ENCODE results near the gene HNF1A. TPM values are rescaled to one million over a fixed set of nuclear protein-coding genes. Genes with fewer than 3 reads are reported as not detected.

HNF1A gene
- total and polyA plus RNA-seq, 9 of the 15 experiments (the other 6 are each of a cell fraction or from before 2014, with no cell fraction given), result not detected

DNA sequence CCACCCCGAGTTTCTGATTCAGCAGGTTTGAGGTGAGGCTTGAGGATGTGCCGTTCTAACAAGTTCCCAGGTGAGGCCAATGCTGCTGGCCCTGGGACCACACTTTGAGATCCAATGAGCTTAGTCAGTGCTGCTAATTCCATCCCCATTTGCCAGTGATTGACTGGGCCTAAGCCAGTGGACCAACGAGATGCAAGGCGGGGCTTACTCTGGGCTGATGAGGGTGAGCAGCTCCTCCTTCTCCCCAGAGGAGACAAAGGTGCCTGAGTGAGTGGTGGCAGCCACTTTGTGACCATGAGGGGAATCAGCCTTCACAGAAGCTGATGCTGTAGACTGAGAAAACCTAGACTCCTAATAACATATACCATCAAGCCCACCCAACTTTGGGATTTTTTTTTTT is 23.1 kb upstream of the HNF1A start (continued):
- TF ChIP-seq, protein P1, sequence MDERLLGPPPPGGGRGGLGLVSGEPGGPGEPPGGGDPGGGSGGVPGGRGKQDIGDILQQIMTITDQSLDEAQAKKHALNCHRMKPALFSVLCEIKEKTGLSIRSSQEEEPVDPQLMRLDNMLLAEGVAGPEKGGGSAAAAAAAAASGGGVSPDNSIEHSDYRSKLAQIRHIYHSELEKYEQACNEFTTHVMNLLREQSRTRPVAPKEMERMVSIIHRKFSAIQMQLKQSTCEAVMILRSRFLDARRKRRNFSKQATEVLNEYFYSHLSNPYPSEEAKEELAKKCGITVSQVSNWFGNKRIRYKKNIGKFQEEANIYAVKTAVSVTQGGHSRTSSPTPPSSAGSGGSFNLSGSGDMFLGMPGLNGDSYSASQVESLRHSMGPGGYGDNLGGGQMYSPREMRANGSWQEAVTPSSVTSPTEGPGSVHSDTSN (CRISPR knock-in tag; IDR thresholded peaks at IDR 0.05; ENCODE audit: low read depth), result peak; percentile 27; the same call in 1 of the 2 replicates
- TF ChIP-seq, protein P1 (tag; conservative IDR thresholded peaks at IDR 0.05; ENCODE audit: low read depth), result no peak
- TF ChIP-seq FOXK2 (conservative IDR thresholded peaks at IDR 0.05 in 1 of 2, IDR thresholded peaks at IDR 0.05 in 1 of 2; ENCODE audit: low read depth in 2 of 2), result no peak
- no peak for TF ChIP-seq KDM2B (CRISPR knock-in tag; IDR thresholded peaks at IDR 0.05)
- TF ChIP-seq, protein P2, sequence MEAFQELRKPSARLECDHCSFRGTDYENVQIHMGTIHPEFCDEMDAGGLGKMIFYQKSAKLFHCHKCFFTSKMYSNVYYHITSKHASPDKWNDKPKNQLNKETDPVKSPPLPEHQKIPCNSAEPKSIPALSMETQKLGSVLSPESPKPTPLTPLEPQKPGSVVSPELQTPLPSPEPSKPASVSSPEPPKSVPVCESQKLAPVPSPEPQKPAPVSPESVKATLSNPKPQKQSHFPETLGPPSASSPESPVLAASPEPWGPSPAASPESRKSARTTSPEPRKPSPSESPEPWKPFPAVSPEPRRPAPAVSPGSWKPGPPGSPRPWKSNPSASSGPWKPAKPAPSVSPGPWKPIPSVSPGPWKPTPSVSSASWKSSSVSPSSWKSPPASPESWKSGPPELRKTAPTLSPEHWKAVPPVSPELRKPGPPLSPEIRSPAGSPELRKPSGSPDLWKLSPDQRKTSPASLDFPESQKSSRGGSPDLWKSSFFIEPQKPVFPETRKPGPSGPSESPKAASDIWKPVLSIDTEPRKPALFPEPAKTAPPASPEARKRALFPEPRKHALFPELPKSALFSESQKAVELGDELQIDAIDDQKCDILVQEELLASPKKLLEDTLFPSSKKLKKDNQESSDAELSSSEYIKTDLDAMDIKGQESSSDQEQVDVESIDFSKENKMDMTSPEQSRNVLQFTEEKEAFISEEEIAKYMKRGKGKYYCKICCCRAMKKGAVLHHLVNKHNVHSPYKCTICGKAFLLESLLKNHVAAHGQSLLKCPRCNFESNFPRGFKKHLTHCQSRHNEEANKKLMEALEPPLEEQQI (IDR thresholded peaks at IDR 0.05), result no peak
- 0 out of 3 replicates have a peak, but pooled peaks of 1 of the 2 experiments have one; percentile 41 for TF ChIP-seq CBX3 (IDR thresholded peaks at IDR 0.05; ENCODE audit: borderline replicate concordance in 1 of 2, low read length in 2 of 2)
- TF ChIP-seq SMARCE1 (IDR thresholded peaks at IDR 0.05), result no peak
- TF ChIP-seq, protein P3, sequence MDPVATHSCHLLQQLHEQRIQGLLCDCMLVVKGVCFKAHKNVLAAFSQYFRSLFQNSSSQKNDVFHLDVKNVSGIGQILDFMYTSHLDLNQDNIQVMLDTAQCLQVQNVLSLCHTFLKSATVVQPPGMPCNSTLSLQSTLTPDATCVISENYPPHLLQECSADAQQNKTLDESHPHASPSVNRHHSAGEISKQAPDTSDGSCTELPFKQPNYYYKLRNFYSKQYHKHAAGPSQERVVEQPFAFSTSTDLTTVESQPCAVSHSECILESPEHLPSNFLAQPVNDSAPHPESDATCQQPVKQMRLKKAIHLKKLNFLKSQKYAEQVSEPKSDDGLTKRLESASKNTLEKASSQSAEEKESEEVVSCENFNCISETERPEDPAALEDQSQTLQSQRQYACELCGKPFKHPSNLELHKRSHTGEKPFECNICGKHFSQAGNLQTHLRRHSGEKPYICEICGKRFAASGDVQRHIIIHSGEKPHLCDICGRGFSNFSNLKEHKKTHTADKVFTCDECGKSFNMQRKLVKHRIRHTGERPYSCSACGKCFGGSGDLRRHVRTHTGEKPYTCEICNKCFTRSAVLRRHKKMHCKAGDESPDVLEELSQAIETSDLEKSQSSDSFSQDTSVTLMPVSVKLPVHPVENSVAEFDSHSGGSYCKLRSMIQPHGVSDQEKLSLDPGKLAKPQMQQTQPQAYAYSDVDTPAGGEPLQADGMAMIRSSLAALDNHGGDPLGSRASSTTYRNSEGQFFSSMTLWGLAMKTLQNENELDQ (CRISPR knock-in tag; IDR thresholded peaks at IDR 0.05; ENCODE audit: borderline replicate concordance), result no peak
- TF ChIP-seq, protein P4, sequence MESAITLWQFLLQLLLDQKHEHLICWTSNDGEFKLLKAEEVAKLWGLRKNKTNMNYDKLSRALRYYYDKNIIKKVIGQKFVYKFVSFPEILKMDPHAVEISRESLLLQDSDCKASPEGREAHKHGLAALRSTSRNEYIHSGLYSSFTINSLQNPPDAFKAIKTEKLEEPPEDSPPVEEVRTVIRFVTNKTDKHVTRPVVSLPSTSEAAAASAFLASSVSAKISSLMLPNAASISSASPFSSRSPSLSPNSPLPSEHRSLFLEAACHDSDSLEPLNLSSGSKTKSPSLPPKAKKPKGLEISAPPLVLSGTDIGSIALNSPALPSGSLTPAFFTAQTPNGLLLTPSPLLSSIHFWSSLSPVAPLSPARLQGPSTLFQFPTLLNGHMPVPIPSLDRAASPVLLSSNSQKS (CRISPR knock-in tag; IDR thresholded peaks at IDR 0.05), result no peak
- TF ChIP-seq ZNF57 (CRISPR knock-in tag; IDR thresholded peaks at IDR 0.05), result no peak
- no peak for TF ChIP-seq LARP7 (IDR thresholded peaks at IDR 0.05)

All from K562 (cell line).